GM18511 (cell line): ENCODE measurements around the gene NPB.

Experiments
- ATAC-seq: cut with Tn5 transposase; IDR thresholded peaks from one replicate; pipeline ENCODE4 v1.9.1; 2021; ENCODE audit warnings: mild to moderate bottlenecking, moderate library complexity; ENCODE audit not compliant: unreplicated experiment

The NPB gene

GRCh38 chr17:81910840-81911276, 8.8 kb downstream of the NPB start:
- peak; percentile 51 for ATAC-seq

GRCh38 chr17:81911277-81911961, 9.4 kb downstream of the NPB start, which contains the start of gene PCYT2:
Gene PCYT2, minus strand, starts transcription at chr17:81911399. Its CDS starts 44 bp downstream, at chr17:81911355.
- peak; percentile 78 for ATAC-seq

- no peak for ATAC-seq
Observed at GRCh38 chr17:81911969-81912368, 9.9 kb downstream of the NPB start.

DNA sequence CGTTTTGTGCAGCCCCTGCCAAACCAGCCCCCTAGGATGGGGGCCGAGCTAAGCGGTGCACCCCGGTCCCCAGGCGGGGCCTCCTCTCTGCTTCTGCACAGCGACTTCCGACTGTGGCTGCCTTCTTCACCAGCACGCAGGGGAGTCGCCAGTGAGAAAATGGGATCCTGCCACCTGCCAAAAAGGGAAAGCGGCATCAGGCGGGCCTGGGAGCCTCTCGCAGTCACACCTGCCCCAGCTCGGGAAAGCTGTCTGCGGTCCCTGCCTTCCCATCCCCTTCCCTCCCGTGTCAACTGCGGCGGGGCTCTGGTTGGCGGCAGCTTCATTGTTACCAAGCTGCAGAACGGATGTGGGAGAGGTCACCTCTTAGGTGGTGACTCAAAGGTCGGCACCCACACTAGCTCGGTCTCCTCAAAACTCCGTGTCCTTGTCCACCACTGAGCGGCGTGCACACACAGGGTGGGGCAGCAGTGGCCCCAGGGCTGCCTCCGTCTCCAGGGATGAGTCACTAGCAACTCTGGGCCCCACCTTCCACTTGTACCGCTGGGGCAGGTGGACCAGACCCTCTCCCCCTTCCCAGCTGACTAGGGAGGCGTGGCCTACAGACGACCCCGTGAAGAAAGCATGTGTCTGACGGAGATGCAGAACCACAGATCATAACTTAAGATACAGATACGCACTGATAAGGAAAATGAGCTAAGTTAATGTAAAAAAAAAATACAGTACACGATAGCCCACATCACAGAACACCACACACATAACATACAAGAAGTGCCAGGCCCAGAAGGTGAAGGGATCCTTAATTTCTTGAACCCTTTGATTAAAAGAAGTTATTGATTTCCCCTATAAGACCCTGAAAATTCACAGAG, 10.6 kb downstream of the NPB start:
- no peak for ATAC-seq

GRCh38 chr17:81913394-81914102, 11.5 kb downstream of the NPB start:
- ATAC-seq, result no peak

- no peak for ATAC-seq
Observed at GRCh38 chr17:81914103-81914850, 12.2 kb downstream of the NPB start.

DNA sequence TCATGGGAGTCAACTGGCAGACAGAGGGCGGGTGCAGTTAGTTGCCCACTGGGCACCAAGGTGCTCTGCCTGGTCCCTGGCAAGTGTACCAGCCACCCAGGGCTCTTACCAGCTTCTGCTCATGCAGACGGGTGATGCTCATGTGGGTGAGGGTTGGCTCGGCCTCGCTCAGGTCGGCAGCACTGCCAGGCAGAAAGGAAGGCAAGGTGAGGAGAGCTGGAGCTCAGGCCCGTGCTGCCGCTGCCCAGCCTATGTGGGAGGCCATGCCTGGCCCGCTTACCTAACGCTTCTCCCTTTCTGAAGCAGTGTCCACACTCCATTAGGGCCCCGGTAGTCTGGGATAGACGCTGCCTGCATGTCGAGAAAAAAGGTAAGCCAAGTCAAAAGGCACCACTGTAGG, 13.3 kb downstream of the NPB start:
- ATAC-seq, result no peak

DNA sequence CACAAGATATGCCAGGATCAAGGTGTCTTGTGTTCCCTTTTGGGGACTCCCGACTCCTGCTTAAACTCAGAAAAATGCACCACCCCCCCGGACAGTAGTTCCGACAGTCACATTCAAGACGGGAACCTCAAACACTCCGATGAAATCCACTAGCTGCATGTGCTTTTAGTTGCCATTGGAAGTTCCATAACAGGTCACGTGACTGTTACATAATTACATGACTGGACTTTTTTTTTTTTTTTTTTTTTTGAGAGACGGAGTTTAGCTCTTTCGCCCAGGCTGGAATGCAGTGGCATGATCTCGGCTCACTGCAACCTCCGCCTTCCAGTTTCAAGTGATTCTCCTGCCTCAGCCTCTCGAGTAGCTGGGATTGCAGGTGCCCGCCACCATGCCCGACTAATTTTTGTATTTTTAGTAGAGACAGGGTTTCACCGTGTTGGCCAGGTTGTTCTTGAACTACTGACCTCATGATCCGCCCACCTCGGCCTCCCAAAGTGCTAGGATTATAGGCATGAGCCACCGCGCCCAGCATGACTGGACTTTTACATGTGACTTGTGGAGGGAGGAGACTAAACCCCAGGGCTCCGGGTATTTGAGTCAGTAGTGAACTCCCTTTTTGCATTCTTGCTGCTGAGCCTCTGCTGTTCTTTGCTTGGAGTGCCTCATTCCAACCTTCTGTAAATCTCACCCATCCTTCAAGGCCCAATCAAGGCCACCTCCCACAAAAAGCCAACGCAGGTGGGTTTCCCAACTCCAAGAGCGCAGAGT, 14.4 kb downstream of the NPB start:
- ATAC-seq, result no peak

DNA sequence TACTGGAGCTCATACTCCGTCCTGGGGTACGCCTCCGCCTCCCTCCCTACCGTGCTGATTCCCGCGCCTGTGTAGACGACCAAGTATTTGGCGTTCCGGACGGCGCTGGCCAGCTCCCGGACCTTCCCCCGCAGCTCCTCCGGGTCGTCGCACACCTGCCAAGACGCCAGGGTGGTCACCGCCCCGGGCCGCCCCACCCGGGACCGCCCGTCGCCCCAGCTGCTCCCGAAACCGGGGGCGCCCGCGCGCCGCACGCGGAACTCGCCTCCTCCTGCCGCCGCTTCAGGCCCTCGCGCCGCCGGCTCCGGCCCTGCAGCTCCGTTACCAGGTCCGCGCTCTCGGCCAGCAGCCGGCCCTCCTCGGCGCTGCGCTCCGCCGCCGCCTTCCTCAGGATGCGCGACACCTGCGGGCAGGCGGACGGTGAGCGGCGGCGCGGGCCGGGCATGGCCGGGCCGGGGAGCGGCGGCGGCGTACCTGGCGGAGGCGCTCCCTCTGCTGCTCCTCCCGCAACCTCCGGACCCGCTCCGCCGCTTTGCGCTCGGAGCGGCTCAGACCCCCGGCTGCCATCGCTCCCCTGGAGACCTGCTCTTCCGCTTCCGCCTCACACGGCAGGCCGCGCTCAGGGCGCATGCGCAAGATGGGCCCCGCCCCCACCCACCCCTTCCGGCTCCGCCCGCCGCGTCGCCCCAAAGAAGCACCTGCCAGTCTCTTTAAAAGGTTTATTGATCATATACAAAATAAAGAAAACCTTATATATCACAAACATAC, 15.7 kb downstream of the NPB start, which contains the start of gene SIRT7:
TSS of gene SIRT7 (minus strand) at position 612 of the 768 bp plus-strand sequence. CDS start at position 567, 45 bp downstream.
- ATAC-seq, result peak; percentile 77

DNA sequence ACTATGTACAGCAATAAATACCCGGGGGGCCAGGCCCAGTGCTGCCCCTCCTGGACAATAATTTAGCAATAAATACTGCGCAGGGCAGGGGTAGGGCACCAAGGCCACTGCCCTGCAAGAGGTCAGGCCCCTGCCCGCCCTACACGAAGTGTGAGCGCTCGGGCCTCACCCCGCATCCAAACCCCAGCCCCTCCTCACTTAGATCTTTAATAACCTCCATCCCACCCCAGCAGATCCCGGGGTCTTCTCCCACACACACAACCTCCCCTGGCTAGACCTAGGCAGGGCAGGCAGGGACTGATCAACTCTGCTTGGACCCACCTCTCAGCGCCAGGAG, 16.3 kb downstream of the NPB start:
- peak; percentile 24 for ATAC-seq

DNA sequence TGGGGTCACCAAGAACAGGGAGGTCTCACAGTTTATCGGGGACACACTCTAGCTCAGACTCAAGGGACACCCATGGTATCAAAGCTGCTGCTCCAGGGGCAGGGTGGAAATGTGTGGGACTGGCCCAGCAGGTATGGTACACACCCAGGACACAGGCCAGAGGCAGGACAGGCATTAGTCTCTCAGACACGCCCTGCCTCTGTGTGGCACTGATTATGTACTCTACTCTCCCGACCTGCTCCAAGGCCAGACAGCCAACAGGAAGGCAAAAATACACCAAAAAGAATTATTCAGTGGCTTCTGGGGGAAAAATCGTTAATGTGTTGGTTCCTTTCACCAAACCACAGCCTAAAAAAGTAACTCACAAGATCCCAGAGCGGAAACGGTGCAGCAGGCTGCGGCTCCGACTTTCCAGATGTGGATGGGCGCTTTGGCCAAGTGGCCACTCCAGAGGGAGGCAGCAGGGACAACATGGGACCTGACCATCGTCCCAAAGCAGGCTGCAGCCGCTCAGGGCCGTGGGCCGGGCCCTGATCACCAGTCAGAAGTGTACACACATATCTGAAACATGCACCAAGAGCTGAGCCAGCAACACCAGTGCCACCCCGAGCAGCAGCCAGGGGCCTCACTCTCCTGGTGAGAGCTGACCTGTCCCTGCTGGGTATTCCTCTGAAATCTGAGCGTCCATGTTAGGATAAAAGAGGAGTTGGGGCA, 17.0 kb downstream of the NPB start:
- ATAC-seq, result no peak

- ATAC-seq, result no peak
Observed at GRCh38 chr17:81920612-81921536, 18.8 kb downstream of the NPB start.

- no peak for ATAC-seq
Observed at GRCh38 chr17:81921537-81921862, 19.5 kb downstream of the NPB start.

GRCh38 chr17:81921996-81922565, 20.0 kb downstream of the NPB start:
- ATAC-seq, result no peak

DNA sequence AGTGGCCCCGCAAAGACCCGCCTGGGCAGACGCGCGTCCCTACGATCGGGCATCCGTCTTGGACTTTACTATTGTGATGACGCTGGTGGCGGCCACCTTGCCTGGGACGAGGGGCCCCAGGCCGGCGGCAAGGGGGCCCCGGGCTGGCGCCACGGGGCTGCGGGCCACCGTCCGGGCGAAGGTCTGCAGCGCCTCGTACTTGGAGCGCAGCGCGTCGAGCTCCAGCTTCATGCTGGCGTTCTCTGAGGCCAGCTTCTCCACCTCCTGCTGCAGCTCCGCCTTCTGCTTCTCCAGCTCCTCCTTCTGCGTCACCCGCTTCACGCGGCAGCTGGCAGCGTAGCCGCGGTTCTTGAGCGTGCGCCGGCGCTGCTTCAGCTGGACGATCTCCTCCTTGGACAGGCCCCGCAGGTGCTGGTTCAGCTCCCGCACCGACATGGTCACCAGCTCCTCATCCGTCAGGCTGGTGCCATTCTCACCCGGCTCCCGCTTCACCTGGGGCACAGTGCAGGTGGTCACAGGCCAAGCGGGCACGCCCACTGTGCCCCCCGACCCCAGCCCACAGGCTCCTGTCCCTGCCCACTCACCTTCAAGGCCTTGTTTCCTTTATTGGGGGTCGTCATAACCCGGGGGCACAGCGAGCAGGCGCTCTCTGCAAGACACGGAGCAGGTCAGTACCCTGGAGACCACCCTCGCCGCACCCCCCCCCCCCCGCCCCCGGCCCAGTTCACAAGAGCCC, 20.7 kb downstream of the NPB start:
- ATAC-seq, result no peak
